ENCODE measurements around the gene CAMKK1.

- TF ChIP-seq TAF1 (IDR thresholded peaks at IDR 0.05; ENCODE audit: low read depth, low read length) (no peak), POLR2A (IDR thresholded peaks at IDR 0.05; ENCODE audit: low read depth, low read length) (no peak), PAX5 (IDR thresholded peaks at IDR 0.05; ENCODE audit: insufficient read depth, low read length, severe bottlenecking) (no peak), POLR2AphosphoS5 (IDR thresholded peaks at IDR 0.05; ENCODE audit: low read depth, low read length) (no peak), SPI1 (IDR thresholded peaks at IDR 0.05; ENCODE audit: low read depth, low read length) (no peak)
Observed at GRCh38 chr17:3903051-3903825, 10.4 kb upstream of the CAMKK1 start.

Data from GM12891 (cell line).